Measurements from ENCODE around the gene MIX23. TPM values are rescaled to one million over a fixed set of nuclear protein-coding genes. Genes with fewer than 3 reads are reported as not detected.

MIX23 gene
- total RNA-seq, 4 donors from 2014 or later: 20.6 to 25.1 (median 23.3) TPM

- Histone ChIP-seq H3K27ac (no peak overlapping the region), H3K36me3 (peaks cover 0 to 21% of the 10 kb centered on the region in 2 donors), H3K4me1 (peaks cover 11% of the 10 kb centered on the region in 2 donors), H3K27me3 (no peaks in the 10 kb centered on the region), H3K4me3 (replicated peaks in 1 of 3) (no peak overlapping the region), H3K9me3 (no peaks in the 10 kb centered on the region)
- TF ChIP-seq CTCF (IDR thresholded peaks at IDR 0.05) (no peak), POLR2A (IDR thresholded peaks at IDR 0.05) (no peak)
- intact Hi-C loops (cut with DNase I): loop anchor here (10.0 kb wide), 2 partner anchors 274 to 384 kb away; partner anchors contain the start of genes HSPBAP1, PARP14 and SLC49A4
- DNase-seq: no peak
- WGBS, 2 donors: 92% methylated on average over 6 of the region's 6 CpGs
Measured at GRCh38 chr3:122410639-122411038, 27.6 kb upstream of the MIX23 start.

GRCh38 chr3:122410111-122410510 is 27.1 kb upstream of the MIX23 start:
- intact Hi-C loops (cut with DNase I): loop anchor here (10.0 kb wide), 2 partner anchors 275 to 385 kb away; partner anchors contain the start of genes HSPBAP1, PARP14 and SLC49A4
- Histone ChIP-seq H3K4me1 (peaks cover 8 to 9% of the 10 kb centered on the region in 2 donors), H3K4me3 (replicated peaks in 1 of 3) (no peak overlapping the region), H3K27me3 (no peaks in the 10 kb centered on the region), H3K9me3 (no peaks in the 10 kb centered on the region), H3K36me3 (peaks cover 0 to 21% of the 10 kb centered on the region in 2 donors), H3K27ac (no peak overlapping the region)
- DNase-seq: no peak
- TF ChIP-seq CTCF (IDR thresholded peaks at IDR 0.05): no peak
- TF ChIP-seq POLR2A (IDR thresholded peaks at IDR 0.05): no peak
- WGBS, 2 donors: 93 to 95% methylated on average over 4 of the region's 4 CpGs

GRCh38 chr3:122409446-122409845 is 26.4 kb upstream of the MIX23 start:
- intact Hi-C loops (cut with DNase I): no loop called here
- Histone ChIP-seq H3K27me3 (no peaks in the 10 kb centered on the region), H3K4me3 (replicated peaks in 1 of 3) (no peak overlapping the region), H3K36me3 (peaks cover 0 to 21% of the 10 kb centered on the region in 2 donors), H3K9me3 (no peaks in the 10 kb centered on the region), H3K4me1 (peaks cover 2% of the 10 kb centered on the region in 2 donors), H3K27ac (peak overlapping the region in 1 of 3 donors; percentile 1)
- WGBS, 2 donors: 88 to 89% methylated on average over 6 of the region's 6 CpGs
- DNase-seq: no peak
- no peak for TF ChIP-seq POLR2A (IDR thresholded peaks at IDR 0.05)
- TF ChIP-seq CTCF (IDR thresholded peaks at IDR 0.05): no peak

- no peaks in the 10 kb centered on the region for H3K27me3 ChIP-seq
- TF ChIP-seq CTCF (IDR thresholded peaks at IDR 0.05): no peak
- no peak for TF ChIP-seq POLR2A (IDR thresholded peaks at IDR 0.05)
Measured at GRCh38 chr3:122407946-122408345, 24.9 kb upstream of the MIX23 start.

GRCh38 chr3:122406198-122406597 is 23.2 kb upstream of the MIX23 start:
- 98 to 100% methylated on average over 4 of the region's 4 CpGs for WGBS, 2 donors
- H3K27ac ChIP-seq: no peak overlapping the region

More at GRCh38 chr3:122407946-122408345, 24.9 kb upstream of the MIX23 start:
- intact Hi-C loops (cut with DNase I): no loop called here
- Histone ChIP-seq H3K36me3 (peaks cover 0 to 31% of the 10 kb centered on the region in 2 donors), H3K27ac (no peak overlapping the region), H3K4me1 (no peaks in the 10 kb centered on the region), H3K4me3 (replicated peaks in 1 of 3) (no peak overlapping the region), H3K9me3 (no peaks in the 10 kb centered on the region)
- 94 to 95% methylated on average over 1 of the region's 1 CpG for WGBS, 2 donors
- DNase-seq: no peak

More at GRCh38 chr3:122406198-122406597, 23.2 kb upstream of the MIX23 start:
- DNase-seq: no peak
- no peaks in the 10 kb centered on the region for H3K27me3 ChIP-seq
- H3K9me3 ChIP-seq: no peaks in the 10 kb centered on the region
- no peaks in the 10 kb centered on the region for H3K4me1 ChIP-seq
- peaks cover 0 to 33% of the 10 kb centered on the region in 2 donors for H3K36me3 ChIP-seq
- H3K4me3 ChIP-seq (replicated peaks in 1 of 3): no peak overlapping the region
- TF ChIP-seq CTCF (IDR thresholded peaks at IDR 0.05): no peak
- TF ChIP-seq POLR2A (IDR thresholded peaks at IDR 0.05): no peak
- intact Hi-C loops (cut with DNase I): no loop called here

Data from thyroid gland (tissue), 4 donors.